CD4-positive, CD25-positive, alpha-beta regulatory T cell (primary cell): ENCODE data around the gene TRIM29. TPM values are rescaled to one million over a fixed set of nuclear protein-coding genes. Genes with fewer than 3 reads are reported as not detected.

Source experiments
- ATAC-seq, 2 donors: fragments of 150-1000 bp; cut with Tn5 transposase; one replicate each; pipeline ENCODE4 v1.10.0; 2021; ENCODE audit warnings: low read depth in 2 of 2, moderate number of reproducible peaks in 2 of 2, moderate library complexity in 1 of 2
- DNase-seq, 3 donors: peaks; one replicate each; pipeline versions ENCODE4 v3.0.0 to v3.0.0-alpha.2; 2012 to 2022; ENCODE audit warnings: mixed read lengths in 1 of 3
- H3K27ac ChIP-seq: one replicate; pipeline ENCODE4 v1.7.0; 2013; ENCODE audit warnings: mild to moderate bottlenecking, low read length; ENCODE audit not compliant: insufficient read depth, poor library complexity, severe bottlenecking
- H3K27me3 ChIP-seq: one replicate; pipeline ENCODE4 v1.7.0; 2013; ENCODE audit warnings: low read length; ENCODE audit not compliant: control insufficient read depth, insufficient read depth
- H3K36me3 ChIP-seq: one replicate; pipeline ENCODE4 v1.7.0; 2013; ENCODE audit warnings: mild to moderate bottlenecking, low read length, moderate library complexity; ENCODE audit not compliant: control insufficient read depth, insufficient read depth
- H3K4me1 ChIP-seq: 2 replicates; pipeline ENCODE4 v1.7.0; 2013; ENCODE audit warnings: mild to moderate bottlenecking, low read length; ENCODE audit not compliant: insufficient read depth, control insufficient read depth, poor library complexity, severe bottlenecking
- H3K4me3 ChIP-seq: one replicate; pipeline ENCODE4 v1.7.0; 2013; ENCODE audit warnings: low read depth, mild to moderate bottlenecking, low read length, moderate library complexity
- H3K9me3 ChIP-seq, 2 experiments: 1 replicate in 1 of 2; 2 replicates in 1 of 2; pipeline ENCODE4 v1.7.0; 2013; ENCODE audit warnings: low read length in 2 of 2, mild to moderate bottlenecking in 1 of 2, moderate library complexity in 1 of 2; ENCODE audit not compliant: control insufficient read depth in 2 of 2
- H3K27ac Mint-ChIP-seq, 3 donors: one replicate each; pipeline ENCODE4 v1.8.0; 2020 to 2022; ENCODE audit warnings: mild to moderate bottlenecking in 3 of 3, mixed read lengths in 3 of 3, moderate library complexity in 2 of 3
- H3K27me3 Mint-ChIP-seq: one replicate; pipeline ENCODE4 v1.8.0; 2022; ENCODE audit warnings: mild to moderate bottlenecking, mixed read lengths
- H3K36me3 Mint-ChIP-seq: one replicate; pipeline ENCODE4 v1.8.0; 2020; ENCODE audit warnings: mixed read lengths
- H3K4me1 Mint-ChIP-seq, 4 donors: one replicate each; pipeline ENCODE4 v1.8.0; 2020 to 2022; ENCODE audit warnings: mixed read lengths in 4 of 4, mild to moderate bottlenecking in 1 of 4
- H3K4me3 Mint-ChIP-seq, 4 donors: one replicate each; pipeline ENCODE4 v1.8.0; 2020 to 2022; ENCODE audit warnings: mild to moderate bottlenecking in 4 of 4, mixed read lengths in 4 of 4, moderate library complexity in 3 of 4
- H3K9me3 Mint-ChIP-seq, 7 donors: one replicate each; pipeline ENCODE4 v1.8.0; 2020 to 2022; ENCODE audit warnings: mixed read lengths in 7 of 7, mild to moderate bottlenecking in 3 of 7, moderate library complexity in 2 of 7
- polyA plus RNA-seq, 4 donors: library from polyadenylated mRNA; unstranded; fragments of 300-500 nt; fragmentation: Illumina TruSeq; gene quantifications; one replicate each; pipeline ENCODE4 v1.2.3, GENCODE V29; 2021
- total RNA-seq: library from RNA; stranded (reverse); gene quantifications from one replicate; pipeline ENCODE4 v1.2.3, GENCODE V29; 2022

The TRIM29 gene
- total and polyA plus RNA-seq, 5 donors from 2014 or later = not detected

DNA sequence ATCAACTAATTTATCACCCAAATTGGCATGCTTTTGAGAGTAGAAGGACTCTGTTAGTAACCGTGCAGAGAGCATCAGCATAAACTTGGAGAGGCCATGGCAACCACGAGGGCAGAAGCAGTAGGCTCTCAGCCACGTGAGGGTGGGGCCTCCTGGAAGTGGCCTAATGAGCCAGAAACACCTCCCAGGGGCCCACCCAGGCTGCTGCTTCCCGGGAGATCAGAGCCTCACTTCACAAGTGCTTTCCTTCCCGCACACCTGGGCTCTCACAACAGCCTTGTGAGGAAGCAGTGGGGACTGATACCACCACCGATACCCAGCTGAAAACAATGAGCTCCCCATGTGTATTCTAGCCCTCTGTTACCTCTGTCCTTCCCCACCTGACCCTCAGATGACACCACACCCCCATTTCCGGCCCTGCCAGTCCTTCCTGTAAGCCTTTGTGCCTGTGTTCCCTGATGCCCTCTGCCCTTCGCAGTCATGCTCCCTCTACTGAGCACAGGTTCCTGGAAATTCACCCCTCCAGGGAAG lies 17.0 kb downstream of the TRIM29 start:
- Histone ChIP-seq H3K4me1 (no peaks in the 10 kb centered on the region), H3K9me3 (no peaks in the 10 kb centered on the region), H3K27ac (no peak overlapping the region), H3K36me3 (no peaks in the 10 kb centered on the region), H3K4me3 (no peak overlapping the region), H3K27me3 (no peaks in the 10 kb centered on the region)
- H3K27ac Mint-ChIP-seq = no peak overlapping the region
- DNase-seq (no peak), ATAC-seq (no peak)
- no peaks in the 10 kb centered on the region for H3K9me3 Mint-ChIP-seq
- no peaks in the 10 kb centered on the region for H3K4me1 Mint-ChIP-seq
- H3K4me3 Mint-ChIP-seq = no peak overlapping the region
- H3K36me3 Mint-ChIP-seq = no peaks in the 10 kb centered on the region
- H3K27me3 Mint-ChIP-seq = no peaks in the 10 kb centered on the region

DNA sequence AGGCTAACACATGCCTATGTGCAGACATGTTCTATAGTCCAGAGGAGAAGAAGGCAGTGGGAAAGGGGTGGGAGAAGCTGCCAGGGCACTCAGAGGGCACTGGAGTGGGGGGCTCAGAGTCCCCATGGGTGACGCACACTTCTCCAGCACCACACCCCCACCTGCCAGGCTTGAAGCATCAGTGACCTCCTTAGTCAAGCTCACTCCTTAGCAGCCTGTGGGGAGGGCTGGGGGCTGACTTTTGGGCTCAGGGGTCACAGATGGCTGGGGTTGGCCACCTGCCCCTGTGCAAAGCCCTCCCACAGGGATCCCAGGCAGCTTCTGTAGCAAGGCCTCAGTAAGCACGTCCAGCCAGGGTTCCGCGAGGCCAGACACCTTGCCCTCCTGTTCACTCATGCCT lies 18.8 kb downstream of the TRIM29 start:
- no peak overlapping the region for H3K27ac Mint-ChIP-seq
- no peak for ATAC-seq
- no peak for DNase-seq
- H3K36me3 ChIP-seq = no peaks in the 10 kb centered on the region
- H3K27ac ChIP-seq = no peak overlapping the region
- H3K4me3 ChIP-seq = no peak overlapping the region
- H3K4me1 ChIP-seq = no peaks in the 10 kb centered on the region
- H3K4me1 Mint-ChIP-seq = no peaks in the 10 kb centered on the region
- no peaks in the 10 kb centered on the region for H3K9me3 Mint-ChIP-seq
- no peak overlapping the region for H3K4me3 Mint-ChIP-seq
- H3K27me3 Mint-ChIP-seq = no peaks in the 10 kb centered on the region
- no peaks in the 10 kb centered on the region for H3K27me3 ChIP-seq
- no peaks in the 10 kb centered on the region for H3K36me3 Mint-ChIP-seq
- H3K9me3 ChIP-seq = no peaks in the 10 kb centered on the region

DNA sequence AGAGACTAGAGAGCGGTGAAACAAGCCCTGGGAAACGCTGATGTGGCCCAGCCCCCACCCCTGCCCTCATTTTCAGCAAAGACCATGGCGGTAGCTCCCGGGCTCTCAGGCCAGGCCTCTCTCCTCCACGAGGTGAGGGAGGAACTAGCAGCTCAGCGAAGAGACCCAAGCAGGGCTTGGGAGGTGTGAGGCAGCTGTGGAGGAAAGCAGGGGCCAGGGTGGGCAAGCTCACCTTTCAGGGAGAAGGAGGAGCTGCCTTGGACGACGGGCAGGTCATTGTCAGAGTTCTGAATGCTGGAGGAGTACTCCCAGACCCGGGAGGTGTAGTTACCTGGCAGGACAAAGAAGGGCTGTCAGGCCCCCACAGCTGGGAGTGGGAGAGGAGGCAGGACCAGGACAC lies 19.9 kb downstream of the TRIM29 start:
- Histone ChIP-seq H3K4me1 (no peaks in the 10 kb centered on the region), H3K9me3 (no peaks in the 10 kb centered on the region), H3K4me3 (no peak overlapping the region), H3K27ac (no peak overlapping the region), H3K36me3 (no peaks in the 10 kb centered on the region), H3K27me3 (no peaks in the 10 kb centered on the region)
- ATAC-seq (no peak), DNase-seq (no peak)
- H3K27ac Mint-ChIP-seq = no peak overlapping the region
- H3K4me3 Mint-ChIP-seq = no peak overlapping the region
- no peaks in the 10 kb centered on the region for H3K9me3 Mint-ChIP-seq
- H3K36me3 Mint-ChIP-seq = no peaks in the 10 kb centered on the region
- H3K4me1 Mint-ChIP-seq = no peaks in the 10 kb centered on the region
- peaks cover 4% of the 10 kb centered on the region for H3K27me3 Mint-ChIP-seq

DNA sequence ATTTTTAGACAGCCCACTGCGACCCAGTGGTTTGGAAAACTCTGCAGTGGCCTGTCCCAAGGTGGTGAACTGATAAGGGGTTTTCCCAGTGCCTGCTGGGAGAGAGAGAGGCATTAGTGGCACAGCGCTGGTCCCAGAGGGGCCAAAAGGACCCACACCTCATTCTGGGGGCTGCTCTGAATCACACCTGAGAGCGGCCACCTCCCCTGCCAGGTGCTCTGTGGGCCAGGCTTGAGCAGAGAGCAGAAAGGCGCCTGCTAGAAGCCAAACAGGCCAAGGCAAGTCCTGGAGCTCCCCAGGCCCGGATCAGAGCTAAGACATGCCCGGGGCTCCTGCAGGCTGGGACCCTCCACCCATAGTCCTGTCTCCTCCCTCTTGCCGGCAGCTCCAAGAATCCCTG lies 20.9 kb downstream of the TRIM29 start:
- Histone ChIP-seq H3K27ac (no peak overlapping the region), H3K27me3 (no peaks in the 10 kb centered on the region), H3K4me1 (no peaks in the 10 kb centered on the region), H3K4me3 (no peak overlapping the region), H3K36me3 (no peaks in the 10 kb centered on the region), H3K9me3 (no peaks in the 10 kb centered on the region)
- ATAC-seq (no peak), DNase-seq (no peak)
- no peak overlapping the region for H3K27ac Mint-ChIP-seq
- H3K4me1 Mint-ChIP-seq = no peaks in the 10 kb centered on the region
- no peaks in the 10 kb centered on the region for H3K9me3 Mint-ChIP-seq
- H3K27me3 Mint-ChIP-seq = peaks cover 9% of the 10 kb centered on the region
- H3K36me3 Mint-ChIP-seq = no peaks in the 10 kb centered on the region
- no peak overlapping the region for H3K4me3 Mint-ChIP-seq

DNA sequence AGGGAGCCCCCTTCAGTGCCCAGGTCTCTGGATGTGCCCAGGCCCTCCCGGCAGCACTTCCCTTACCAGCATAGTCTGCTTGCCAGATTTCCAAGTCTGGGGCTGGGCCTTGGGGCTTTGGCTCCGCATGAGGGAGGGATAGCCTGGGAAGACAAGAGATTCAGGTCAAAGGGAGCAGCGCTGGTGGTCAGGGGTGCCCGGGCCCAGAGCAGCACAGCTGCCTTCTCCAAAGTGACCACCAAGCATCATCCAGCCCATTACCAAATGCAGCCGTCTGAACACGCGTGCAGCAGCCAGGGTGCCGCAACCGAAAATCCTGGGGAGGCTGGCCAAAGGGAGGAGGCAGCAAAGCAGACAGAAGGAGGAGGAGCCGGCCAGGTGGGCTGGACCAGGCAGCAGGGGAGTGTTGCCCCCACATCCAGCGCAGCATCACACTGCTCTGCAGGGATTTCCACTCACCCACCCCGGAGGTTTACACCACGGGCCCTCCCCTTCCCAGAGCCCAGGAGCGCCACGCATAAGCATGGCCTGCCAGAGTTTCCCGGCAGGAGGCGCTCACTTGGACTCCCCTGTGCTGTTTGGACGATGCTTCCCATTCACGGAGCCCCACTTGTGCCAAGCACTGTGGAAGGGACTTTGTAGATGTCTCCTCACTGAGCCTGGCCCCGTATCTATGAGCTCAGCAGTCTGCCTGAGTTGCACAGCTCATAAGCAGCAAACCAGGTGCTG lies 22.5 kb downstream of the TRIM29 start:
- H3K36me3 ChIP-seq = no peaks in the 10 kb centered on the region
- H3K9me3 ChIP-seq = no peaks in the 10 kb centered on the region
- no peak for ATAC-seq
- no peak overlapping the region for H3K4me3 Mint-ChIP-seq
- no peak overlapping the region for H3K27ac Mint-ChIP-seq
- H3K4me3 ChIP-seq = no peak overlapping the region
- no peaks in the 10 kb centered on the region for H3K36me3 Mint-ChIP-seq
- no peak overlapping the region for H3K27ac ChIP-seq
- H3K4me1 ChIP-seq = no peaks in the 10 kb centered on the region
- no peaks in the 10 kb centered on the region for H3K4me1 Mint-ChIP-seq
- H3K27me3 ChIP-seq = no peaks in the 10 kb centered on the region
- peaks cover 9% of the 10 kb centered on the region for H3K27me3 Mint-ChIP-seq
- no peaks in the 10 kb centered on the region for H3K9me3 Mint-ChIP-seq
- no peak for DNase-seq

DNA sequence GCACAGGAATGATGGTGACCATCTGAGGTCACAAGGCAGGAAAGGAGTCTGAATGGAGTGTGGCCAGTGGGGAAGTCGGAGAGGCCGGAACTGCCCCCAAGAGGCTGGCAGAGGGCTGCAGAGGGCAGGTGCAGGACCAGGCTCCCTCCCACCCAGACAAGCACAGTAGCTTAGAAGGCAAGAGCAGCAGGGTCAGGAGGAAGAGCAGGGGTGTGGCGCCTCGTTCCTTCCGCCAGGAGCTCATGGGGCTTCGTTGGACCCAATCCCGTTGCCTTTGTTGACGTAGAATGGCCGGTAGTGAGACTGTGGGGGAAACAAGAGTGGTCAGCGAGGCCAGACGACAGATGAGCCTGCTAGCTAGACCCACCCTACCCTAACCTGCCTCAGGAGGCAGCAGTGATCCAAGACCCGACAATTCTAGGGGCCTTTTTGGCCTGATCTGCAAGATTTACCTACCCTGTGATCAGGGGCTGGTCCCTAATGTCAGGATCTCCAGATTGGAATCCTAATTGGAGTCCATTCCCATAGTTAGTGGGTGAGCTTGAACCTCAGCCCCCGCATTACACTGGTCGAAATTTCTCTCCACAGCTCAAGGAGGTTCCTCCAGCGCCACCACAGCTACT lies 25.6 kb downstream of the TRIM29 start:
- Histone ChIP-seq H3K36me3 (no peaks in the 10 kb centered on the region), H3K9me3 (no peaks in the 10 kb centered on the region), H3K4me3 (no peak overlapping the region), H3K4me1 (no peaks in the 10 kb centered on the region), H3K27ac (no peak overlapping the region), H3K27me3 (no peaks in the 10 kb centered on the region)
- Mint-ChIP-seq H3K9me3 (no peaks in the 10 kb centered on the region), H3K27ac (no peak overlapping the region), H3K4me3 (no peak overlapping the region), H3K4me1 (no peaks in the 10 kb centered on the region), H3K27me3 (peaks cover 13% of the 10 kb centered on the region), H3K36me3 (no peaks in the 10 kb centered on the region)
- DNase-seq (no peak), ATAC-seq (no peak)

DNA sequence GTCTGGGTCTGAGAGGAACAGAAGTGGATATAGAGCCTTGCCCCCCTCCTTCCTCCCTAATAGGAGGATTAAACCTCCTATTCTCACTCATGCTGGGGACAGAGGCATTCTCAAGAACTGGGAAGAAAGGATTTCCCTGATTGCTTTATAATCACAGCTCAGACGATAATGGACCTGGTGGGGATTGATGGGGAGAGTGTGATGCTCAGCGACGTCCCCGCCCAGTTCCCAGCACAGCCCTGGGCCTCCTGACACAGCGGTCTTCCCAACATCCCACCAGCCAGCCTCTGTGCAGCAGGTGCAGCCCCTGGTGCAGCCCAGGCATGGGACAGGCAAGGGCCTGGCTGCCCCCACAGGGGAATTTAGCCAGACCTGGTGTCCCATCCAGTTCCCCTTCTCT lies 28.4 kb downstream of the TRIM29 start:
- ATAC-seq = no peak
- H3K9me3 Mint-ChIP-seq = no peaks in the 10 kb centered on the region
- no peak for DNase-seq

DNA sequence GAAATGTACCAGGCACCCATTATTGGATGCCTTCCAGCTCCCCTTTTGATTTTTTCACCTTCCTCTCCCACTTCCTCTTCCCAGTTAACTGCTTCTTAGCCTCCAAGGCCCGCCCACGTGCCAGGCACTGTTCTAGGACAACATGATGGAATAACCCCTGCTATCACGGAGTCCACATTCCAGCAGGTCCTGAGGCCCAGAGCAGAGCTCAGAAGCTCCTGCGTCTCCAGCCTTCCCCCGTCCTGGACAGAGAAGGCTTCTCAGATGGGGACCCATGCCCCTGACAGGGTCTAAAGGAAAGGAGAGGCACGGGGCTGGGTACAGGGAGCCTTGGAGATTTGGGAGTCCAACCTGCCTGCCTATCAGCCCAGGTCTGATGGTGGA lies 29.1 kb downstream of the TRIM29 start:
- Mint-ChIP-seq H3K9me3 (no peaks in the 10 kb centered on the region), H3K4me3 (no peak overlapping the region), H3K4me1 (no peaks in the 10 kb centered on the region), H3K27me3 (peaks cover 13% of the 10 kb centered on the region), H3K27ac (no peak overlapping the region), H3K36me3 (no peaks in the 10 kb centered on the region)
- Histone ChIP-seq H3K27ac (no peak overlapping the region), H3K9me3 (no peaks in the 10 kb centered on the region), H3K36me3 (no peaks in the 10 kb centered on the region), H3K4me1 (no peaks in the 10 kb centered on the region), H3K4me3 (no peak overlapping the region), H3K27me3 (no peaks in the 10 kb centered on the region)
- no peak for DNase-seq
- ATAC-seq = no peak

More for the DNA sequence above, 28.4 kb downstream of the TRIM29 start:
- H3K4me1 ChIP-seq = no peaks in the 10 kb centered on the region
- peaks cover 13% of the 10 kb centered on the region for H3K27me3 Mint-ChIP-seq
- H3K27ac ChIP-seq = no peak overlapping the region
- no peak overlapping the region for H3K27ac Mint-ChIP-seq
- no peaks in the 10 kb centered on the region for H3K9me3 ChIP-seq
- H3K36me3 ChIP-seq = no peaks in the 10 kb centered on the region
- H3K4me1 Mint-ChIP-seq = no peaks in the 10 kb centered on the region
- no peaks in the 10 kb centered on the region for H3K36me3 Mint-ChIP-seq
- H3K4me3 Mint-ChIP-seq = no peak overlapping the region
- H3K27me3 ChIP-seq = no peaks in the 10 kb centered on the region
- H3K4me3 ChIP-seq = no peak overlapping the region
